Breast epithelium (tissue), 3 donors: ENCODE data around the gene BCAS3.

ENCODE experiments used
- CTCF ChIP-seq, 3 donors: fragments of 450-650 bp; IDR thresholded peaks; one replicate each; pipeline ENCODE4 v1.5.1; 2016 to 2017; ENCODE audit warnings: antibody characterized with exemption in 3 of 3, mild to moderate bottlenecking in 3 of 3, moderate library complexity in 3 of 3
- POLR2AphosphoS5 ChIP-seq, 3 donors: sonication (generic); formaldehyde crosslinking; IDR thresholded peaks; one replicate each; pipeline ENCODE4 v1.6.1; 2017; ENCODE audit warnings: antibody characterized with exemption in 3 of 3

GRCh38 chr17:60676758-60677307 is 818 bp upstream of the BCAS3 start:
- no peak for TF ChIP-seq CTCF (IDR thresholded peaks at IDR 0.05)
- no peak for TF ChIP-seq POLR2AphosphoS5 (IDR thresholded peaks at IDR 0.05)
